Erythroblast (primary cell): ENCODE results near the gene ARID4B.

Experiments used
- GATA1 ChIP-seq: IDR thresholded peaks from 2 replicates; pipeline ENCODE4 v1.6.1; 2011; ENCODE audit warnings: low read depth, mild to moderate bottlenecking, control low read depth, low read length, moderate library complexity
- POLR2A ChIP-seq: IDR thresholded peaks from 2 replicates; pipeline ENCODE4 v1.6.1; 2011; ENCODE audit warnings: mild to moderate bottlenecking, low read length

GRCh38 chr1:235265900-235266299 is 62.1 kb downstream of the ARID4B start:
- TF ChIP-seq POLR2A (no peak), GATA1 (no peak)
